Measurements from ENCODE around the gene TREH.
"Not testable (repeated sequence)": the region's sequence is repeated elsewhere in the genome, so short reads cannot be mapped to it uniquely, and the experiment has no call there.

DNA sequence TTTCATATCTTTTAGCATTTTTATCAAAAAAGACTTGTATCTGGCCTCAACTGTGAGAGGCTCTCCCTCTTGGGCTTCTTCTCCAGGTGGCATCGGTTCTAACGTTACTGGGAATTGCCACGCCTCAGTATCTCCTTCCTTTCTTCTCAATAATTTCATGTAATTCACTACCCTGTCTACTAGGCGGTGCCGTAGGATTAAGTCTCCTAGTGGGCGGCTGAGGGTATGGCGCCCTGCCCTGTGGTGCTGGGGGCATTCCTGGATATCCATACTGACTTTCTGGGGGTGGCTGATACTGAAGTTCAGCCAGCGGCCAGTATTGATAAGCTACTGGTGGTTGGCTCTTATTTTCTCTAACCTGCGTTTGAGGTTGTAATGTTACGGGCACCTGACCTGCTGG lies 48.7 kb upstream of the TREH start:
- not testable (repeated sequence) for TF ChIP-seq CTCF, EP300, POLR2AphosphoS5 (IDR thresholded peaks at IDR 0.05)

All from esophagus muscularis mucosa (tissue), 4 donors.